Measurements from ENCODE around the gene PRND.
A peak's percentile ranks its signal among the peaks of the same experiment; 100 is the strongest.
"Not testable (repeated sequence)": the region's sequence is repeated elsewhere in the genome, so short reads cannot be mapped to it uniquely, and the experiment has no call there.

Gene PRND

DNA sequence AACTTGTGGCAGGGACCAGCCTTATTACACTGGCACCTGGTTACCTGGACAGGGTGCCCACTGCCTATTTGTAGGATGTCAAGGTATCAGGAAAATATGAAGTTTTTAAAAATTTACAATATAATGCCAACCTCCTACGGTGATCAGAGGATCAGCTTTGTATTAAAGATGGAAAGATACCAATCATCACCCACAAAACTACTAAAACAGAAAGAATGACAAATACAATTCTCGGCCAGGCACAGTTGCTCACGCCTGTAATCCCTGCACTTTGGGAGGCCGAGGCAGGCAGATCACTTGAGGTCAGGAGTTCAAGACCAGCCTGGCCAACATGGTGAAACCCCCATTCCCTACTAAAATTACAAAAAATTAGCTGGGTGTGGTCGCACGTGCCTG, 18.4 kb upstream of the PRND start:
- Histone ChIP-seq H3K36me3 (ENCODE audit: low read depth) (peaks cover 34% of the 10 kb centered on the region), H3K9me3 (ENCODE audit: severe bottlenecking) (no peaks in the 10 kb centered on the region), H3K4me1 (ENCODE audit: insufficient read depth, poor library complexity, severe bottlenecking) (peaks cover 9% of the 10 kb centered on the region), H3K4me3 (ENCODE audit: severe bottlenecking) (no peak overlapping the region), H3K27me3 (ENCODE audit: insufficient read depth, poor library complexity, severe bottlenecking) (no peaks in the 10 kb centered on the region), H3K27ac (ENCODE audit: poor library complexity, severe bottlenecking) (peak overlapping the region; percentile 24)
- no peak for ATAC-seq (ENCODE audit: low read depth)
- no peak for DNase-seq (ENCODE audit: low spot score)
- TF ChIP-seq, protein P1, sequence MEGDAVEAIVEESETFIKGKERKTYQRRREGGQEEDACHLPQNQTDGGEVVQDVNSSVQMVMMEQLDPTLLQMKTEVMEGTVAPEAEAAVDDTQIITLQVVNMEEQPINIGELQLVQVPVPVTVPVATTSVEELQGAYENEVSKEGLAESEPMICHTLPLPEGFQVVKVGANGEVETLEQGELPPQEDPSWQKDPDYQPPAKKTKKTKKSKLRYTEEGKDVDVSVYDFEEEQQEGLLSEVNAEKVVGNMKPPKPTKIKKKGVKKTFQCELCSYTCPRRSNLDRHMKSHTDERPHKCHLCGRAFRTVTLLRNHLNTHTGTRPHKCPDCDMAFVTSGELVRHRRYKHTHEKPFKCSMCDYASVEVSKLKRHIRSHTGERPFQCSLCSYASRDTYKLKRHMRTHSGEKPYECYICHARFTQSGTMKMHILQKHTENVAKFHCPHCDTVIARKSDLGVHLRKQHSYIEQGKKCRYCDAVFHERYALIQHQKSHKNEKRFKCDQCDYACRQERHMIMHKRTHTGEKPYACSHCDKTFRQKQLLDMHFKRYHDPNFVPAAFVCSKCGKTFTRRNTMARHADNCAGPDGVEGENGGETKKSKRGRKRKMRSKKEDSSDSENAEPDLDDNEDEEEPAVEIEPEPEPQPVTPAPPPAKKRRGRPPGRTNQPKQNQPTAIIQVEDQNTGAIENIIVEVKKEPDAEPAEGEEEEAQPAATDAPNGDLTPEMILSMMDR (IDR thresholded peaks at IDR 0.05; ENCODE audit: poor library complexity, severe bottlenecking) = no peak

DNA sequence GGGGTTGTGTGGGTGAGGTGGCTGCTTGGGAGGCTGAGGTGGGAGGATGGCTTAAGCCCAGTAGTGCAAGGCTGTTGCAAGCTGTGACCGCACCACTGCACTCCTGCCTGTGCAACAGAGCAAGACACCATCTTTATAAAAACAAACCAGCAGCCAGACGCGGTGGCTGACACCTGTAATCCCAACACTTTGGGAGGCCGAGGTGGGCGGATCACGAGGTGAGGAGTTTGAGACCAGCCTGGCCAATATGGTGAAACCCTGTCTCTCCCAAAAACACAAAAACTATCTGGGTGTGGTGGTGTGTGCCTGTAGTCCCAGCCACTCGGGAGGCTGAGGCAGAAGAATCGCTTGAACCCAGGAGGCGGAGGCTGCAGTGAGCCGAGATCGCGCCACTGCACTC, 14.8 kb upstream of the PRND start:
- not testable (repeated sequence) for DNase-seq (ENCODE audit: low spot score); H3K4me1 ChIP-seq (ENCODE audit: insufficient read depth, poor library complexity, severe bottlenecking); H3K27me3 ChIP-seq (ENCODE audit: insufficient read depth, poor library complexity, severe bottlenecking); H3K9me3 ChIP-seq (ENCODE audit: severe bottlenecking); H3K27ac ChIP-seq (ENCODE audit: poor library complexity, severe bottlenecking); H3K4me3 ChIP-seq (ENCODE audit: severe bottlenecking); ATAC-seq (ENCODE audit: low read depth); H3K36me3 ChIP-seq (ENCODE audit: low read depth)

DNA sequence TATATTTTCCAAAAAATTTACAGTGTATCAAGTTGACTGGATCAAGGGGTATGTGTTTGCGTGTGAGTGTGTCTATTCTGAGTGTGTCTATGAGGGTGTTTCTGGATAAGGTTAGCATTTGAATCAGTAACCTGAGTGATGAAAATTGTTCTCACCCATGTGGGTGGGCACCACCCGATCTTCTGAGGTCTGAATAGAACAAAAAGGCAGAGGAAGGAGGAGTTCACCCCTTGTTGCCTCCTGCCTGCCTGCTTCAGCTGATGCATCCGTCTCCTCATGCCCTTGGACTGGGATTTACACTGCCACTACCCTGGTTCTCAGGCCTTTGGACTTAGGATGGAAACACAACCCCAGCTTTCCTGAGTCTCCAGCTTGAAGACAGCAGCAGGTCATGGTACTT, 13.7 kb upstream of the PRND start:
- Histone ChIP-seq H3K4me1 (ENCODE audit: insufficient read depth, poor library complexity, severe bottlenecking) (peaks cover 16% of the 10 kb centered on the region), H3K9me3 (ENCODE audit: severe bottlenecking) (no peaks in the 10 kb centered on the region), H3K36me3 (ENCODE audit: low read depth) (no peaks in the 10 kb centered on the region), H3K4me3 (ENCODE audit: severe bottlenecking) (no peak overlapping the region), H3K27ac (ENCODE audit: poor library complexity, severe bottlenecking) (no peak overlapping the region), H3K27me3 (ENCODE audit: insufficient read depth, poor library complexity, severe bottlenecking) (no peaks in the 10 kb centered on the region)
- ATAC-seq (ENCODE audit: low read depth) (no peak), DNase-seq (ENCODE audit: low spot score) (no peak)
- TF ChIP-seq, protein P1 (IDR thresholded peaks at IDR 0.05; ENCODE audit: poor library complexity, severe bottlenecking) = no peak

DNA sequence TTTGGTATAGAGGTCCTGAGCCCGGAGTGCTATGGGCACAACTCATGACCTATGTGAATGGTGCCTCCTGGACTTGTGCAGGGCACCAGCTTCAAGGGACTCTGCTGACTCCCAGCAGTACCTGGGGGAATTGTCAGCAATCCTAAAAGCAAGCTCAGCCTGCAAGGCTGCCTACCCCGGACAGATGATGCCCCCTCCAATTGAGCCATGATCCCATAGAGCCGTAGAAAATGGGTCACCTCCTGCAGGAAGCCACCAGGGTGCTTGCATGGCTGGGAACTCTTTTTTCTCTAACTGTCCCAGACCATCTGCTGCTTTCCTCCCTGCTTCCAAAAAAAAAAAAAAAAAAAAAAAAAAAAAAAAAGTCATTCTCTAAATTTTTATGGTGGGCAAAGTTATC, 12.9 kb upstream of the PRND start:
- Histone ChIP-seq H3K36me3 (ENCODE audit: low read depth) (no peaks in the 10 kb centered on the region), H3K9me3 (ENCODE audit: severe bottlenecking) (no peaks in the 10 kb centered on the region), H3K4me3 (ENCODE audit: severe bottlenecking) (no peak overlapping the region), H3K27me3 (ENCODE audit: insufficient read depth, poor library complexity, severe bottlenecking) (no peaks in the 10 kb centered on the region), H3K4me1 (ENCODE audit: insufficient read depth, poor library complexity, severe bottlenecking) (peaks cover 17% of the 10 kb centered on the region), H3K27ac (ENCODE audit: poor library complexity, severe bottlenecking) (no peak overlapping the region)
- TF ChIP-seq, protein P1 (IDR thresholded peaks at IDR 0.05; ENCODE audit: poor library complexity, severe bottlenecking) = no peak
- ATAC-seq (ENCODE audit: low read depth) (no peak), DNase-seq (ENCODE audit: low spot score) (no peak)

DNA sequence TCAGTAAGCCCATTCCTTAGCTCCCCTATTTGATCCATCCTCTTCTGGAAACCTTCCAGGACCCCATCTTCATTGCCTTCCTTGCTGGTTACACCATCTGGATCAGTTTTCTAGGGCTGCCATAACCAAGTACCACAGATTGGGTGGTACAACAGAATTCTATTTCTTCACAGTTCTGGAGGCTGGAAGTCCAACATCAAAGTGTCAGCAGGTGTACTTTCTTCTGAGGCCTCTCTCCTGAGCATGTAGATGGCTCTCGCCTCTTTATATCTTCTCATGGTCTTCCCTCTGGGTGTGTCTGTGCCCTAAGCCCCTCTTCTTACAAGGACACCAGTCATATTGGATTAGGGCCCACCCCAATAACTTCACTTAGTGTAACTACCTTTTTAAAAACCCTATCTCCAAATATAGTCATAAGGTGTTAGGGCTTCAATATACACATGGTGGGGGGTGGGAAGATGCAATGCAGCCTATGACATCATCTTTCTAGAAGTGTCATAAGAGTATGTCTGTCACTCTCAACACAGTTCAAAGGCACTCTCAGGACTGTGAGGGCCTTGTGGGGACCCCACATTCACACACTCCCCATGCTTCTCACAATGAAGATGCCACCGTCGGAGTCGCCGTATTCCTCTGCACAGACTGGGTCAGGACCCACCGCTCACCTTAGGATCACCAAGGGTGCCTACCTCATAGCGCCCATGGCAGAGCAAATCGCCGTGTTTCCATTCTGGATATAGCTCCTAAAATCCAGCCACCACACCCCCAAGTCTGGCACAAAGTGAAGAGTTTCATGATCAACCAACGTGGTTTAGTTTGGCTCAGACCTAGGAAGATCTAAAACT, 12.2 kb upstream of the PRND start:
- H3K27ac ChIP-seq (ENCODE audit: poor library complexity, severe bottlenecking) = no peak overlapping the region
- H3K4me1 ChIP-seq (ENCODE audit: insufficient read depth, poor library complexity, severe bottlenecking) = peaks cover 22% of the 10 kb centered on the region
- DNase-seq (ENCODE audit: low spot score) (no peak), ATAC-seq (ENCODE audit: low read depth) (no peak)
- no peaks in the 10 kb centered on the region for H3K9me3 ChIP-seq (ENCODE audit: severe bottlenecking)
- TF ChIP-seq, protein P1 (IDR thresholded peaks at IDR 0.05; ENCODE audit: poor library complexity, severe bottlenecking) = no peak
- no peak overlapping the region for H3K4me3 ChIP-seq (ENCODE audit: severe bottlenecking)
- H3K36me3 ChIP-seq (ENCODE audit: low read depth) = no peaks in the 10 kb centered on the region
- no peaks in the 10 kb centered on the region for H3K27me3 ChIP-seq (ENCODE audit: insufficient read depth, poor library complexity, severe bottlenecking)
